Neural cell (in vitro differentiated cells): ENCODE measurements around the gene TMEM201.

ENCODE experiments used
- CTCF ChIP-seq: fragments of 450-650 bp; IDR thresholded peaks from 2 replicates; pipeline ENCODE4 v1.5.1; 2014; ENCODE audit warnings: antibody characterized with exemption, mild to moderate bottlenecking, moderate library complexity; ENCODE audit not compliant: poor library complexity, severe bottlenecking
- EP300 ChIP-seq: fragments of 450-650 bp; conservative IDR thresholded peaks from 2 replicates; pipeline ENCODE4 v1.6.1; 2014; ENCODE audit warnings: antibody characterized with exemption, mild to moderate bottlenecking, moderate library complexity; ENCODE audit not compliant: poor library complexity, severe bottlenecking
- RAD21 ChIP-seq: fragments of 450-650 bp; conservative IDR thresholded peaks from 2 replicates; pipeline ENCODE4 v1.6.1; 2014; ENCODE audit warnings: antibody characterized with exemption, mild to moderate bottlenecking, moderate library complexity

- TF ChIP-seq EP300 = no peak
- TF ChIP-seq RAD21 = no peak
- TF ChIP-seq CTCF = no peak
These were observed 29.0 kb upstream of the TMEM201 start for GRCh38 chr1:9559673-9560072.
